SU-DHL-6 (cell line): ENCODE results near the gene MARK2.

Experiments used
- H2AFZ ChIP-seq: fragments of 200-600 bp; sonication (generic); 2 replicates; pipeline ENCODE4 v1.6.1; 2014; ENCODE audit warnings: low read depth, mild to moderate bottlenecking, moderate library complexity, mixed read lengths, antibody characterized with exemption, low read length; ENCODE audit not compliant: severe bottlenecking
- H3F3A ChIP-seq: fragments of 200-600 bp; shearing (Covaris generic); 2 replicates; pipeline ENCODE4 v1.6.0; 2016; ENCODE audit warnings: antibody characterized with exemption, mild to moderate bottlenecking; ENCODE audit not compliant: insufficient read depth
- H3K27ac ChIP-seq: fragments of 200-600 bp; sonication (generic); 2 replicates; pipeline ENCODE4 v1.5.1; 2016; ENCODE audit warnings: low read depth, mild to moderate bottlenecking, low read length, moderate library complexity, mixed read lengths
- H3K27me3 ChIP-seq: fragments of 200-600 bp; sonication (generic), shearing (Covaris generic); 2 replicates; pipeline ENCODE4 v1.6.0; 2014; ENCODE audit warnings: mild to moderate bottlenecking, low read length
- H3K36me3 ChIP-seq: fragments of 200-600 bp; sonication (generic); 2 replicates; pipeline ENCODE4 v1.6.1; 2014; ENCODE audit warnings: mild to moderate bottlenecking, low read length, mixed read lengths
- H3K4me2 ChIP-seq: fragments of 300-600, 200-600 bp; shearing (Covaris generic), sonication (generic); 2 replicates; pipeline ENCODE4 v1.6.0; 2014; ENCODE audit warnings: low read length, low read depth, mild to moderate bottlenecking; ENCODE audit not compliant: poor library complexity, severe bottlenecking
- H3K4me3 ChIP-seq: fragments of 200-600 bp; sonication (generic); 2 replicates; pipeline ENCODE4 v1.5.1; 2014; ENCODE audit warnings: antibody characterized with exemption, low read length, mild to moderate bottlenecking, mixed read lengths; ENCODE audit not compliant: insufficient read depth, poor library complexity, severe bottlenecking
- H3K79me2 ChIP-seq: fragments of 200-600 bp; sonication (generic); 2 replicates; pipeline ENCODE4 v1.6.1; 2014; ENCODE audit warnings: mild to moderate bottlenecking, low read length, moderate library complexity; ENCODE audit not compliant: insufficient read depth
- H3K9ac ChIP-seq: fragments of 200-600 bp; sonication (generic); 2 replicates; pipeline ENCODE4 v1.7.0; 2014; ENCODE audit warnings: mild to moderate bottlenecking, low read length
- H3K9me2 ChIP-seq: fragments of 200-600 bp; sonication (generic); replicated peaks from 2 replicates; pipeline ENCODE4 v1.6.1; 2014; ENCODE audit warnings: low read length; ENCODE audit not compliant: insufficient read depth
- H3K9me3 ChIP-seq: fragments of 200-600 bp; sonication (generic); 2 replicates; pipeline ENCODE4 v1.6.1; 2014; ENCODE audit warnings: low read length, mixed read lengths; ENCODE audit not compliant: insufficient read depth
- H4K20me1 ChIP-seq: fragments of 200-600 bp; sonication (generic); 2 replicates; pipeline ENCODE4 v1.6.1; 2014; ENCODE audit warnings: low read depth, mild to moderate bottlenecking, antibody characterized with exemption, low read length, moderate library complexity, mixed read lengths
- CTCF ChIP-seq: fragments of 200-600 bp; sonication (generic); IDR thresholded peaks from one replicate; pipeline ENCODE4 v1.5.1; 2017; ENCODE audit warnings: antibody characterized with exemption, mild to moderate bottlenecking, low read length, moderate library complexity; ENCODE audit not compliant: insufficient read depth, poor library complexity, severe bottlenecking
- EZH2phosphoT487 ChIP-seq: fragments of 200-600 bp; sonication (generic), shearing (Covaris generic); conservative IDR thresholded peaks from 2 replicates; pipeline ENCODE4 v1.6.1; 2018; ENCODE audit warnings: mild to moderate bottlenecking, antibody characterized with exemption, low read length, moderate library complexity, mixed read lengths

MARK2 gene

DNA sequence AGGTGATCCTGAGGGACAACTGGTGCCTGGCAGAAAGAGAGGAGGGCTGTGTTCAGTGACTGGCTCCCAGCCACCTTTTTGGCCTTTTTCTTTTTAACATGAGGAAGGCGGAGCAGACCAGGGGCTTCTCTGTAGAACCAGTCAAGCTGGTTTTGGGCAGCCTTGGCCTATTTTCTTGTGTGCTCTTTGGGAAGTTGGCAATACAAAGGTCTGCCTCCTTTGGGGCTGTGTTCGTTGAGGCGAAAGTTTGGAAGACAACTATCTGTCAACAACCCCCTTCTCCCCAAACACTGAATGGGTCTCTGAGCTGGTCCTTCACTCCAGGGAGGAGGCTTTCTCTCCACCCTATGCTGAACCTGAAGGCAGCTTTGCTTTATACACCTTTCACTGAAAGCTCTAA lies 8.5 kb downstream of the MARK2 start:
- no peak overlapping the region for H3K9ac ChIP-seq
- 0 out of 2 replicates have a peak, but pooled peaks cover 4% of the 10 kb centered on the region for H4K20me1 ChIP-seq
- no peak overlapping the region for H3K4me2 ChIP-seq
- H3K27ac ChIP-seq: no peak overlapping the region
- no peaks in the 10 kb centered on the region for H3K9me3 ChIP-seq
- no peaks in the 10 kb centered on the region for H3K9me2 ChIP-seq
- H3K79me2 ChIP-seq: peaks cover 92% of the 10 kb centered on the region
- peaks cover 8% of the 10 kb centered on the region; the same call in 1 of the 2 replicates for H3F3A ChIP-seq
- no peaks in the 10 kb centered on the region for H3K27me3 ChIP-seq
- TF ChIP-seq CTCF: no peak
- H3K36me3 ChIP-seq: no peaks in the 10 kb centered on the region
- no peak overlapping the region for H3K4me3 ChIP-seq
- H2AFZ ChIP-seq: no peak overlapping the region

DNA sequence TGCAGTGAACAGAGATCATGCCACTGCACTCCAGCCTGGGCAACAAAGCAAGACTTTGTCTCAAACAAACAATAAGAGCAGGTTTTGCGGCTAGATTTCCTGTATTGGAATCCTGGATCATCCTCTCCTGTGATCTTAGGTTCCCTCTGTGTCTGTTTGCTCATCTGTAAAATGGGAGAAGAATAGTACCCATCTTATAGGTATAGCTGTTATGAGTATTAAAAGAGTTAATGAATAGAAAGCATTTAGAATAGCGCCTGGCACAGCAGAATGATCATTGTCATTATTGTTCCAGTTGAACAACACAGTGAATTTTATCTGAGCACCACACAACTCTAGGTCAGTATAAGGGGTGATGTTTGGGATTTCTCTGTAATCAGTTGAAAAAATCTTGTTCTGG lies 10.8 kb downstream of the MARK2 start:
- TF ChIP-seq EZH2phosphoT487 (no peak), CTCF (no peak)
- no peaks in the 10 kb centered on the region for H3K27me3 ChIP-seq
- no peak overlapping the region for H3K9ac ChIP-seq
- H4K20me1 ChIP-seq: 0 out of 2 replicates have a peak, but pooled peaks cover 4% of the 10 kb centered on the region
- H3K4me3 ChIP-seq: no peak overlapping the region
- H3K9me2 ChIP-seq: no peaks in the 10 kb centered on the region
- peaks cover 8% of the 10 kb centered on the region; the same call in 1 of the 2 replicates for H3F3A ChIP-seq
- H3K27ac ChIP-seq: no peak overlapping the region
- peaks cover 85% of the 10 kb centered on the region for H3K79me2 ChIP-seq
- H2AFZ ChIP-seq: no peak overlapping the region
- no peak overlapping the region for H3K4me2 ChIP-seq
- H3K9me3 ChIP-seq: no peaks in the 10 kb centered on the region
- H3K36me3 ChIP-seq: peaks cover 4% of the 10 kb centered on the region; the same call in 1 of the 2 replicates

GRCh38 chr11:63850920-63851319 lies 12.0 kb downstream of the MARK2 start:
- Histone ChIP-seq H3K36me3 (peaks cover 4% of the 10 kb centered on the region; the same call in 1 of the 2 replicates), H3K27ac (no peak overlapping the region), H3K9me3 (no peaks in the 10 kb centered on the region), H3K79me2 (peaks cover 85% of the 10 kb centered on the region), H3K9me2 (no peaks in the 10 kb centered on the region), H3F3A (peaks cover 12% of the 10 kb centered on the region), H3K9ac (no peak overlapping the region), H4K20me1 (0 out of 2 replicates have a peak, but pooled peaks cover 4% of the 10 kb centered on the region), H3K4me3 (no peak overlapping the region), H2AFZ (no peak overlapping the region), H3K27me3 (no peaks in the 10 kb centered on the region), H3K4me2 (no peak overlapping the region)
- TF ChIP-seq CTCF (no peak), EZH2phosphoT487 (no peak)
